ENCODE data around the gene DNAI1. TPM values are rescaled to one million over a fixed set of nuclear protein-coding genes. Genes with fewer than 3 reads are reported as not detected.
A peak's percentile ranks its signal among the peaks of the same experiment; 100 is the strongest.

The DNAI1 gene
- polyA plus RNA-seq, 1 donor = 0.24 TPM

DNA sequence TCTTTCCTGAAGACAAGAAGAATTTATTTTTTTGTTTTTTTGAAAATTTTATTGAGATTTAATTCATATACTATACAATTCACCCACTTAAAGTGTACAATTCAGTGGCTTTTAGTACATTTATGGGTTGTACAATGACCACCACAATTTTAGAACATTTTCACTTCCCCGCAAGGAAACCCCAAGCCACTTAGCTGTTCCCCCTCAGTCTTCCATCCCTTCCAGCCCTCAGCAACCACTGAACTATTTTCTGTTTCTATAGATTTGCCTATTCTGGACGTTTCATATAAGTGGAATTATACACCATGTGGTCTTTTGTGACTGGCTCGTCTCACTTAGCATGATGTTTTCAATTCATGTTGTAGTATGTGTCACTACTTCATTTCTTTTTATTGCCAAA is 28.0 kb downstream of the DNAI1 start:
- DNase-seq = no peak
- no peaks in the 10 kb centered on the region for H3K4me1 ChIP-seq (ENCODE audit: control insufficient read depth, insufficient read depth, low read length)
- 100% methylated on average over 1 of the region's 3 CpGs for WGBS (ENCODE audit: insufficient coverage, low lambda C conversion rate)
- H3K9me3 ChIP-seq (ENCODE audit: control insufficient read depth, low read depth, low read length) = no peaks in the 10 kb centered on the region
- H3K4me3 ChIP-seq (ENCODE audit: low read length) = no peak overlapping the region
- no peaks in the 10 kb centered on the region for H3K36me3 ChIP-seq (ENCODE audit: control insufficient read depth, insufficient read depth, low read length)
- peaks cover 13% of the 10 kb centered on the region for H3K27me3 ChIP-seq (ENCODE audit: control insufficient read depth, insufficient read depth, low read length)
- H3K27ac ChIP-seq (ENCODE audit: low read length) = no peak overlapping the region

DNA sequence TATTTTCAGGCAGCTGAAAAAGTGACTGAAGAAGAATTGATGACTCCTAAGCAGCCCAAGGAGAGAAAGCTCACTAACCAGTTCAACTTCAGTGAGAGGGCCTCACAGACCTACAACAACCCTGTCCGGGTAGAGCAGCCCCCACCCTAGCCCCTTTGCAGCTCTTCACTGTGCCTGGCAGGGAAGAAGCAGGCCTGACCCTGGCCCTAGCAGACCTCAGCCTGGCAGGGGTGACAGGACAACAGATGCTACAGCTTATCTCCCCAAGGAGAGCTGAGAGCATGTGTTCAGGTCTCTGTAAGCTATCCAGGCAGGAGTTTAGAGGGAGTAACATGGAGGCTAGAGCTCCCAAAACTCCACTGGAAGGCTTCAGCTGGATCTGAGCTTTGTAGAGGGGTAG is 31.8 kb downstream of the DNAI1 start:
- no CpG with 5 or more reads among the region's 1 CpG for WGBS (ENCODE audit: insufficient coverage, low lambda C conversion rate)
- Histone ChIP-seq H3K27me3 (ENCODE audit: control insufficient read depth, insufficient read depth, low read length) (peaks cover 13% of the 10 kb centered on the region), H3K4me1 (ENCODE audit: control insufficient read depth, insufficient read depth, low read length) (no peaks in the 10 kb centered on the region), H3K9me3 (ENCODE audit: control insufficient read depth, low read depth, low read length) (no peaks in the 10 kb centered on the region), H3K36me3 (ENCODE audit: control insufficient read depth, insufficient read depth, low read length) (no peaks in the 10 kb centered on the region), H3K4me3 (ENCODE audit: low read length) (no peak overlapping the region), H3K27ac (ENCODE audit: low read length) (no peak overlapping the region)
- no peak for DNase-seq

DNA sequence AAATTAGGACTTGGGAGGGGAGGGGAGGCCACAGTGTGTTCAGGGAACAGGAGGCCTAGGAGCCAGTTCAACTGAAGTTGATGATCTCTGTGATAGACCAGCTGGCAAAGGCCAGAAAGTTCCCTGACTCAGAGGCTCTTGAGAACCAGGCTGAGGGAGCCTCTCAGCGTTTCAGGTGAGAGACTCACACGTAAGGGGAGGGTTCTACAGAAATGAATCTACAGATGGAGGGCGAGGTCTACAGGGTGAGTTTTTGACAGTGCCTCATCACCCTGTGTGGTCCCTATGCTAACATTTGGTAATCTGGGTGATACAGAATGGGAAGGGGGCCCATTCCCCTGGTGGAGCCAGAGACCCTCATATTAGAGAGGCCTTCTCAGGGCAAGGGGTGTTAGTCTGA is 32.2 kb downstream of the DNAI1 start:
- DNase-seq = no peak
- Histone ChIP-seq H3K27me3 (ENCODE audit: control insufficient read depth, insufficient read depth, low read length) (peaks cover 13% of the 10 kb centered on the region), H3K4me1 (ENCODE audit: control insufficient read depth, insufficient read depth, low read length) (no peaks in the 10 kb centered on the region), H3K27ac (ENCODE audit: low read length) (no peak overlapping the region), H3K9me3 (ENCODE audit: control insufficient read depth, low read depth, low read length) (no peaks in the 10 kb centered on the region), H3K4me3 (ENCODE audit: low read length) (no peak overlapping the region), H3K36me3 (ENCODE audit: control insufficient read depth, insufficient read depth, low read length) (no peaks in the 10 kb centered on the region)
- no CpG with 5 or more reads among the region's 3 CpGs for WGBS (ENCODE audit: insufficient coverage, low lambda C conversion rate)

GRCh38 chr9:34491596-34491995 is 33.0 kb downstream of the DNAI1 start:
- DNase-seq = no peak
- Histone ChIP-seq H3K9me3 (ENCODE audit: control insufficient read depth, low read depth, low read length) (no peaks in the 10 kb centered on the region), H3K27ac (ENCODE audit: low read length) (no peak overlapping the region), H3K36me3 (ENCODE audit: control insufficient read depth, insufficient read depth, low read length) (no peaks in the 10 kb centered on the region), H3K4me3 (ENCODE audit: low read length) (no peak overlapping the region), H3K4me1 (ENCODE audit: control insufficient read depth, insufficient read depth, low read length) (no peaks in the 10 kb centered on the region), H3K27me3 (ENCODE audit: control insufficient read depth, insufficient read depth, low read length) (peaks cover 13% of the 10 kb centered on the region)
- no CpG with 5 or more reads among the region's 2 CpGs for WGBS (ENCODE audit: insufficient coverage, low lambda C conversion rate)

DNA sequence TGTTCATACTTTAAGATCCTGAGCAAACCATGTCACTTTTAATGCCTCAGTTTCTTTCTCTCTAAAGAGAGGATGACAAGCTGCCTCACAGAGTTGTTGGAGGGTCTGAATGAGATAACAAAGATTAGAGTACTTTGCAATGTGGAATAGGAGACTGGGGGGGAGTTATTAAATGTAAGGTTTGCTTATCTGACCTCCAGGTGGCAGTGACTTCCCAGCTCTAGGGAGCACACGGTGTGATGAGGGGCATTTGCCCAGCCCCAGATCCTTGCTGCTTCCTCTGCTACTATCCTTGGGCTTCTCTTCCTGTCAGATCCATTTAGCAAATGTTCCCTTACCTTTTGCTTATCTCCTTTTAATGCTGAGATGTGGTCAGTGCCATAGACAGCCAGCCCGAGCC is 33.4 kb downstream of the DNAI1 start:
- H3K36me3 ChIP-seq (ENCODE audit: control insufficient read depth, insufficient read depth, low read length) = no peaks in the 10 kb centered on the region
- WGBS (ENCODE audit: insufficient coverage, low lambda C conversion rate) = no CpG with 5 or more reads among the region's 2 CpGs
- DNase-seq = no peak
- H3K27me3 ChIP-seq (ENCODE audit: control insufficient read depth, insufficient read depth, low read length) = peaks cover 13% of the 10 kb centered on the region
- H3K4me3 ChIP-seq (ENCODE audit: low read length) = no peak overlapping the region
- no peaks in the 10 kb centered on the region for H3K4me1 ChIP-seq (ENCODE audit: control insufficient read depth, insufficient read depth, low read length)
- no peak overlapping the region for H3K27ac ChIP-seq (ENCODE audit: low read length)
- no peaks in the 10 kb centered on the region for H3K9me3 ChIP-seq (ENCODE audit: control insufficient read depth, low read depth, low read length)

- H3K27ac ChIP-seq (ENCODE audit: low read length) = no peak overlapping the region
- H3K9me3 ChIP-seq (ENCODE audit: control insufficient read depth, low read depth, low read length) = no peaks in the 10 kb centered on the region
- no peak overlapping the region for H3K4me3 ChIP-seq (ENCODE audit: low read length)
- no peaks in the 10 kb centered on the region for H3K36me3 ChIP-seq (ENCODE audit: control insufficient read depth, insufficient read depth, low read length)
- peaks cover 12% of the 10 kb centered on the region for H3K27me3 ChIP-seq (ENCODE audit: control insufficient read depth, insufficient read depth, low read length)
- no CpG with 5 or more reads among the region's 8 CpGs for WGBS (ENCODE audit: insufficient coverage, low lambda C conversion rate)
- DNase-seq = peak in 1 of 2 donors; percentile 29
- no peaks in the 10 kb centered on the region for H3K4me1 ChIP-seq (ENCODE audit: control insufficient read depth, insufficient read depth, low read length)
Observed at GRCh38 chr9:34493972-34494535, 35.4 kb downstream of the DNAI1 start.

DNA sequence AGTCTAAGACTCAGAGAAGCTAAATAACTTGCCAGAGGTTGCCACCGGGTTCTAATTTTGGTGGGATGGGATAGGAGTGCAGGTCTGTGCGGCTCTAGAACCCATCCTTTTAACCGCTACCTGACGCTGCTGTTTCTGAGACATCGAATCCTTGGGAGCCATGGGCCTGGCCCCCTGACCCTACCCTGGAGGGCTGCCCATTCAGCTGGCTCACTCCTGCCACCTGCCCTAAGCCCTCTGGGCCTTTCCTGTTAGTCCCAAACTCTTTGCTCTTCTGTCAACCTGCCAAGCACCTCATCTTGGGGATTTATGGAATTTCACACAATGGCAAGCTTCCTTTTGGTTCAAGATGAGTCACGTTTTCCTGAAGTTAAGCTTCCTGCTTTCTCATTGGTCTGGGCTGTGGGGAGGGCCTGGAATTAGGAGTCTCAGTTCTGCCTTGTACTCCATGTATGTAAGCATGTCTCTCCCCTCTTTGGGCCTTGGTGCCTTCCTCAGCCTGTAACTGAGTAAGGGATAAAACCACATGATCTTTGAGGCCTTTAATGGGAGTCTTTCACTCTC is 37.6 kb downstream of the DNAI1 start:
- Histone ChIP-seq H3K27me3 (ENCODE audit: control insufficient read depth, insufficient read depth, low read length) (peaks cover 10% of the 10 kb centered on the region), H3K27ac (ENCODE audit: low read length) (no peak overlapping the region), H3K9me3 (ENCODE audit: control insufficient read depth, low read depth, low read length) (no peaks in the 10 kb centered on the region), H3K4me3 (ENCODE audit: low read length) (no peak overlapping the region), H3K4me1 (ENCODE audit: control insufficient read depth, insufficient read depth, low read length) (no peaks in the 10 kb centered on the region), H3K36me3 (ENCODE audit: control insufficient read depth, insufficient read depth, low read length) (no peaks in the 10 kb centered on the region)
- WGBS (ENCODE audit: insufficient coverage, low lambda C conversion rate) = 100% methylated on average over 1 of the region's 6 CpGs
- no peak for DNase-seq

GRCh38 chr9:34498553-34498952 is 39.9 kb downstream of the DNAI1 start:
- no peaks in the 10 kb centered on the region for H3K36me3 ChIP-seq (ENCODE audit: control insufficient read depth, insufficient read depth, low read length)
- no CpG with 5 or more reads among the region's 3 CpGs for WGBS (ENCODE audit: insufficient coverage, low lambda C conversion rate)
- H3K4me1 ChIP-seq (ENCODE audit: control insufficient read depth, insufficient read depth, low read length) = no peaks in the 10 kb centered on the region
- no peak overlapping the region for H3K27ac ChIP-seq (ENCODE audit: low read length)
- H3K27me3 ChIP-seq (ENCODE audit: control insufficient read depth, insufficient read depth, low read length) = peaks cover 22% of the 10 kb centered on the region
- no peaks in the 10 kb centered on the region for H3K9me3 ChIP-seq (ENCODE audit: control insufficient read depth, low read depth, low read length)
- H3K4me3 ChIP-seq (ENCODE audit: low read length) = no peak overlapping the region
- DNase-seq = no peak

DNA sequence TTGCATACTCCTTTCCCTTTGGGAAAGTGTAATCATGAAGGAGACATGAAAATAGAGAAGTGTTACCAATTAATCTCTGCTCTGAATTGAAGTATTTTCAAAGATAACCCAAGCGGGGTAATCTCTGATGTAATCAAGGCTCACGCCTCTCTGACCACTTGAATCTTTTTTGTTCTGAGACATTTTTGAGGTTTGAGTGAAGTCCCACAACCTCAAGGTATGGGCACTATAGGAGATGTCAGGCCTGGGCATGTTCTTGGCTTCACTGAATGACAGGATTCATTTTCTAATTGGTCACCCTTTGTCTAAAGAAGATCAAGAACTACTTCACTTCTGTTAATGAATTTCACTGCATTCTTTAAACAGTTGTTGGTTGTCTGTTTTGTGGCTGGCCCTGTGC is 40.5 kb downstream of the DNAI1 start:
- Histone ChIP-seq H3K4me1 (ENCODE audit: control insufficient read depth, insufficient read depth, low read length) (no peaks in the 10 kb centered on the region), H3K9me3 (ENCODE audit: control insufficient read depth, low read depth, low read length) (no peaks in the 10 kb centered on the region), H3K4me3 (ENCODE audit: low read length) (no peak overlapping the region), H3K36me3 (ENCODE audit: control insufficient read depth, insufficient read depth, low read length) (no peaks in the 10 kb centered on the region), H3K27ac (ENCODE audit: low read length) (no peak overlapping the region), H3K27me3 (ENCODE audit: control insufficient read depth, insufficient read depth, low read length) (peaks cover 27% of the 10 kb centered on the region)
- WGBS (ENCODE audit: insufficient coverage, low lambda C conversion rate) = no CpG with 5 or more reads among the region's 2 CpGs
- no peak for DNase-seq

DNA sequence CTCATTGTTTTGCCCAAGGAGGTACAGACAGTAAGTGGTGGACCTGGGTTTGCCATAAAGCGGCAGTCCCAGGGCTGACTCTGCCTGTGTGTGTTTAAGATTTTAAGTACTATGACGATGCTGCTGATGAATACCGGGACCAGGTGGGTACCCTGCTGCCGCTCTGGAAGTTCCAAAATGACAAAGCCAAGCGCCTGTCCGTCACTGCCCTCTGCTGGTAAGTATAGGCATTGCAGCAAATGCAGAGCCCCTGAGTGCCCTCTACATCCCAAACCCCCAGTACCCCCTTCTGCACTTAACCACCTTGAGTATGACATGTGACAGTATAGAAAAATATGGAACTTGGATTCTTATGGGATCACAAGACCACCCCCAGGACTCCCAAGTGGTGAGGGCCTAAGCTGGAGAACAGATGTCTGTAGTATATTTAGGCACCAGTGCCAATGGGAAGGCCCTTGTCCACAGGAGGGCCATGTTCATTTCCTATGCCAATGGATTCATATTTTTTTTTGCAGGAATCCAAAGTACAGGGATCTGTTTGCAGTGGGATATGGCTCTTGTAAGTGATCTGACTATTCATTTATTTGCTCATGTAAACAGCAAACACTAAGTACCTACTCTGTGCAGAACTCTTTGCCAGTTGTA is 42.1 kb downstream of the DNAI1 start:
- WGBS (ENCODE audit: insufficient coverage, low lambda C conversion rate) = no CpG with 5 or more reads among the region's 6 CpGs
- Histone ChIP-seq H3K36me3 (ENCODE audit: control insufficient read depth, insufficient read depth, low read length) (no peaks in the 10 kb centered on the region), H3K4me3 (ENCODE audit: low read length) (no peak overlapping the region), H3K27ac (ENCODE audit: low read length) (no peak overlapping the region), H3K4me1 (ENCODE audit: control insufficient read depth, insufficient read depth, low read length) (no peaks in the 10 kb centered on the region), H3K9me3 (ENCODE audit: control insufficient read depth, low read depth, low read length) (no peaks in the 10 kb centered on the region), H3K27me3 (ENCODE audit: control insufficient read depth, insufficient read depth, low read length) (peaks cover 30% of the 10 kb centered on the region)
- DNase-seq = peak in 1 of 2 donors; percentile 15

DNA sequence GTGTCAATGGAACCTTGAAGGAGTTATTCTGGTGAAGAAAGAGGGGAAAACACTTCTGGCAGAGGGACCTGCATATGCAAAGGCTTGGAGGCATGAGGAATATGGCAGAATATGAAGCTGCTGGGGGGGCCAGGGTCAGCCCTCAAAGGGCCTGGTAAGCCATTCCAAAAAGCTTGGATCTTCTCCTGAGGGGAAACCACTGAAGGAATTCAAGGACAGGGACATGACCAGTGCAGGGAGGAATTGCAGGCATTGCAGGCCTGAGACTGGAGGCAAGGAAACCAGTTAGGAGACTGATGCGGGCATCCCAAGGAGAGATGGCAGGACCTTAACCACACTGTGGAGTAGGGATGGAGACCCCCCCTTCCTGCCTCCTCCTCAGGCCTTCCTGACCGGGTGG is 42.8 kb downstream of the DNAI1 start:
- peaks cover 30% of the 10 kb centered on the region for H3K27me3 ChIP-seq (ENCODE audit: control insufficient read depth, insufficient read depth, low read length)
- no peak overlapping the region for H3K4me3 ChIP-seq (ENCODE audit: low read length)
- no peak for DNase-seq
- H3K9me3 ChIP-seq (ENCODE audit: control insufficient read depth, low read depth, low read length) = no peaks in the 10 kb centered on the region
- no peaks in the 10 kb centered on the region for H3K4me1 ChIP-seq (ENCODE audit: control insufficient read depth, insufficient read depth, low read length)
- H3K36me3 ChIP-seq (ENCODE audit: control insufficient read depth, insufficient read depth, low read length) = no peaks in the 10 kb centered on the region
- no peak overlapping the region for H3K27ac ChIP-seq (ENCODE audit: low read length)
- WGBS (ENCODE audit: insufficient coverage, low lambda C conversion rate) = no CpG with 5 or more reads among the region's 2 CpGs
